ENCODE results near the gene BANP. TPM values are rescaled to one million over a fixed set of nuclear protein-coding genes. Genes with fewer than 3 reads are reported as not detected.
A peak's percentile ranks its signal among the peaks of the same experiment; 100 is the strongest.
"Not testable (repeated sequence)": the region's sequence is repeated elsewhere in the genome, so short reads cannot be mapped to it uniquely, and the experiment has no call there.

The BANP gene
- total RNA-seq, 5 donors from 2014 or later (not counting 1 experiment from before 2014, with no cell fraction given), result 57.1 to 81.9 (median 69.4) TPM

DNA sequence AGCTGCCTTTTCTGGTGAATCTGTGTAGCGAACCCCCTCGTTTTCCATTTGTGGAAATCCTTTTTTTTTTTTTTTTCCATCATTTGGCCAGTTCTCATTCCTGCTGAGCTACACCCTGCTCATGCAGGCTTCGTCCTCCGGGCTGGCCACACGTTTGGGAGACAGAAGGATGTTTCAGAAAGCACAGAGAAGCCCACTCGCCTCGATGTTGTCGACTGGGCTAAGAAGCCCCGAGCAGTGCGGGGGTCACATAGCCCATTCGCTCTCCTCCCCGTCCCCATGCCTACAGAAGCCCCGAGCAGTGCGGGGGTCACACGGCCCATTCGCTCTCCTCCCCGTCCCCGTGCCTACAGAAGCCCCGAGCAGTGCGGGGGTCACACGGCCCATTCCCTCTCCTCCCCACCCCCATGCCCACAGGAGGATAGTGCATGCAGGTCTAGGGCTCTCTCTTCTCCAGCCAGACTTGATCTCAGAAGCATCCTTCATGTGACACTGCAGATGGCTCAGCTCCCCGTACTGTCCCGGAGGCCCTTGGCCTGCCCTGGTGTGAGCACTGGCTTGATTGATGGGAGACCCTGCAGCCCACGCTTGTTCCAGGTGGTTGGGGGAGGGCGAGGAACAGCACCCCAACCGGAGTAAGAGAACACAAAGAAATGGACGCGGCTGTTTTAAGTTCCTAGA, 89.1 kb downstream of the BANP start:
- H3K4me3 ChIP-seq (ENCODE audit: control insufficient read depth in 1 of 2, extremely low read depth in 1 of 2, low read length in 1 of 2); H3K4me1 Mint-ChIP-seq; H3K27ac Mint-ChIP-seq; ATAC-seq (replicated peaks in 1 of 4); H3K9me3 ChIP-seq; DNase-seq; H3K27me3 ChIP-seq (replicated peaks in 1 of 2; ENCODE audit: control insufficient read depth in 2 of 2, extremely low read depth in 1 of 2, insufficient read depth in 2 of 2, low read length in 1 of 2); POLR2A ChIA-PET; CTCF ChIA-PET; H3K9me3 Mint-ChIP-seq; H3K4me3 Mint-ChIP-seq; H3K27me3 Mint-ChIP-seq; H3K4me1 ChIP-seq (ENCODE audit: control insufficient read depth in 1 of 2, extremely low read depth in 1 of 2, insufficient read depth in 2 of 2, low read length in 2 of 2); H3K27ac ChIP-seq (ENCODE audit: low read length): not testable (repeated sequence)
- 92% methylated on average over 19 of the region's 28 CpGs for WGBS (ENCODE audit: insufficient coverage)
- H3K36me3 ChIP-seq (ENCODE audit: control insufficient read depth in 2 of 2, extremely low read depth in 1 of 2, insufficient read depth in 1 of 2, low read length in 1 of 2), result peaks cover 3 to 18% of the 10 kb centered on the region in 2 donors
- peaks cover 40% of the 10 kb centered on the region for H3K36me3 Mint-ChIP-seq

DNA sequence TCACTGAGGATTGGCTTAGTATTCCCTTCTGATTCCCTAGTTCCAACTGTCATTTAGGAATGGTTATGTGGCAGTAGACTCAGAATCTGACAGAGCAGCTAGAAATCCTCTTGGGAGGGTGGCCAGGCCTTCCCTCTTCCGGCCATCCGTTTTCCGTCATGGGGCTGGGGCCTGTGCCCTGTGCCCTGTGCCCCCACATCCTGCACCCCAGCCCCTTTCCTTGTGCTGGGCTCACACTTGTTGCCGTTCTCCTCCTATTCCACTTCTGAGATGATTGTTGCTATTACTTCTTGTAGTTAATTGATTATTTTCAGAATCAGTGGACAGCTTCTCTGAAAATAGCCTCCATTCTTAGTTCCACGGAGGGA, 89.6 kb downstream of the BANP start:
- H3K27me3 ChIP-seq (replicated peaks in 1 of 2; ENCODE audit: control insufficient read depth in 2 of 2, extremely low read depth in 1 of 2, insufficient read depth in 2 of 2, low read length in 1 of 2); H3K4me1 ChIP-seq (ENCODE audit: control insufficient read depth in 1 of 2, extremely low read depth in 1 of 2, insufficient read depth in 2 of 2, low read length in 2 of 2); CTCF ChIA-PET; H3K4me3 ChIP-seq (ENCODE audit: control insufficient read depth in 1 of 2, extremely low read depth in 1 of 2, low read length in 1 of 2); DNase-seq; H3K4me1 Mint-ChIP-seq; H3K4me3 Mint-ChIP-seq; H3K9me3 ChIP-seq; ATAC-seq (replicated peaks in 1 of 4); H3K27ac Mint-ChIP-seq; POLR2A ChIA-PET; H3K9me3 Mint-ChIP-seq; H3K27ac ChIP-seq (ENCODE audit: low read length); H3K27me3 Mint-ChIP-seq: not testable (repeated sequence)
- H3K36me3 Mint-ChIP-seq, result peaks cover 36% of the 10 kb centered on the region
- no CpG with 5 or more reads among the region's 5 CpGs for WGBS (ENCODE audit: insufficient coverage)
- peaks cover 3 to 18% of the 10 kb centered on the region in 2 donors for H3K36me3 ChIP-seq (ENCODE audit: control insufficient read depth in 2 of 2, extremely low read depth in 1 of 2, insufficient read depth in 1 of 2, low read length in 1 of 2)

DNA sequence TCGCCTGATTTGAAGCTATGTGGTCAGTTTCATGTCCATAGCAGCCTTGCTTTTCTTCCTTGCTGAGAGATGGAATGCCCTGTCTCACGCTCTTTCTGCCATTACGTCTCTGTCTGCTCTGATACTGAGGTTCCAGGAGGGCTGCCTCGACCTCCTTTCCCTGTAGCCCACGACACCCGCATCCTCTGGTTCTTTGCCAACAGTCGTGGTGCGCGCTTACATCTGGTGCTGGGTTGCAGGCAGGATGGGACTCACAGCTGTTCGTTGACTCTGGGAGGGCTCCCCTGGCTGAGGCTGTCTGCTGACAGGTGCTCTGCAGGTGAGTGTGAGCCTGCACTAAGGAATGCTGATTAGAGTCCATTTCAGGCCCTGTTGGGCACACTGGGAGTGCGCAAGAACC, 90.3 kb downstream of the BANP start:
- CTCF ChIA-PET; H3K27ac ChIP-seq (ENCODE audit: low read length); POLR2A ChIA-PET; ATAC-seq (replicated peaks in 1 of 4); DNase-seq; H3K9me3 ChIP-seq; H3K4me3 Mint-ChIP-seq; H3K4me3 ChIP-seq (ENCODE audit: control insufficient read depth in 1 of 2, extremely low read depth in 1 of 2, low read length in 1 of 2); H3K27me3 ChIP-seq (replicated peaks in 1 of 2; ENCODE audit: control insufficient read depth in 2 of 2, extremely low read depth in 1 of 2, insufficient read depth in 2 of 2, low read length in 1 of 2); H3K9me3 Mint-ChIP-seq; H3K27me3 Mint-ChIP-seq; H3K4me1 ChIP-seq (ENCODE audit: control insufficient read depth in 1 of 2, extremely low read depth in 1 of 2, insufficient read depth in 2 of 2, low read length in 2 of 2): not testable (repeated sequence)
- peaks cover 7 to 17% of the 10 kb centered on the region in 2 donors for H3K36me3 ChIP-seq (ENCODE audit: control insufficient read depth in 2 of 2, extremely low read depth in 1 of 2, insufficient read depth in 1 of 2, low read length in 1 of 2)
- H3K4me1 Mint-ChIP-seq, result peaks cover 0 to 12% (median 0%) of the 10 kb centered on the region in 3 donors
- H3K36me3 Mint-ChIP-seq, result peaks cover 33% of the 10 kb centered on the region
- H3K27ac Mint-ChIP-seq, result peak overlapping the region in 1 of 2 donors; percentile 22
- WGBS (ENCODE audit: insufficient coverage), result 94% methylated on average over 10 of the region's 11 CpGs

DNA sequence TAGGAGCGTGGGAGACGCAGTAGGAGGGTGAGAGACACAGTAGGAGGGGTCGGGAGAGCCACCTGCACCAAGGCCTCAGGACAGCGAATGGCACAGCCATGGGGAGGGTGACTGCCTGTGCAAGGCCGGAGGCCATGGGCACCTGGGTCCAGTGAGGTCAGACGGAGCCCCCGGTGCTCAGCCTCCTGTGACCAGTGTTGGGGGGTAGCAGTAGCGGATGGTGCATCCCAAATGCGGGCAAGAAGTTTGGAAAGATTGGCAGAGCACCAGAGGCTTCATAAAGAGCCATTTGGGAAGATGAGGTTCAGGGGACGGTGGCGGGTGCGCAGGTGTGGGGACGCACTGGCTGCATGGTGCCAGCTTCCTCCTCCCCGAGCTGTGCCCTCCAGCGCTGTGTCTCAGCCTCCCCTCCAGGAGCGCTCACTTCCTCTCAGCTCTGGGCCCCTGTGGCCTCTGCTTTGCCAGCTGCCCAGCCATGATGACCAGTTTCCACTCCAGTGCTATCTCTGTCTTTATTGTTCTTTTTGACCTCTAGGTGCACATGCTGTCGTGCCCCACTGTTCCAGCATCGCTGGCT, 90.8 kb downstream of the BANP start:
- H3K27me3 Mint-ChIP-seq; H3K27me3 ChIP-seq (replicated peaks in 1 of 2; ENCODE audit: control insufficient read depth in 2 of 2, extremely low read depth in 1 of 2, insufficient read depth in 2 of 2, low read length in 1 of 2); H3K9me3 Mint-ChIP-seq; H3K4me3 ChIP-seq (ENCODE audit: control insufficient read depth in 1 of 2, extremely low read depth in 1 of 2, low read length in 1 of 2); H3K27ac ChIP-seq (ENCODE audit: low read length); POLR2A ChIA-PET; DNase-seq; ATAC-seq (replicated peaks in 1 of 4); H3K27ac Mint-ChIP-seq; H3K4me3 Mint-ChIP-seq; H3K4me1 ChIP-seq (ENCODE audit: control insufficient read depth in 1 of 2, extremely low read depth in 1 of 2, insufficient read depth in 2 of 2, low read length in 2 of 2); H3K9me3 ChIP-seq: not testable (repeated sequence)
- CTCF ChIA-PET, result interaction anchor here in 1 of 2 donors (0.6 kb wide), 1 partner anchor 101 kb away, joined by 5 read pairs; no protein-coding TSS in a partner anchor
- 90% methylated on average over 11 of the region's 18 CpGs for WGBS (ENCODE audit: insufficient coverage)
- peaks cover 0 to 12% (median 0%) of the 10 kb centered on the region in 3 donors for H3K4me1 Mint-ChIP-seq
- H3K36me3 Mint-ChIP-seq, result peaks cover 30% of the 10 kb centered on the region
- H3K36me3 ChIP-seq (ENCODE audit: control insufficient read depth in 2 of 2, extremely low read depth in 1 of 2, insufficient read depth in 1 of 2, low read length in 1 of 2), result peaks cover 7 to 17% of the 10 kb centered on the region in 2 donors

DNA sequence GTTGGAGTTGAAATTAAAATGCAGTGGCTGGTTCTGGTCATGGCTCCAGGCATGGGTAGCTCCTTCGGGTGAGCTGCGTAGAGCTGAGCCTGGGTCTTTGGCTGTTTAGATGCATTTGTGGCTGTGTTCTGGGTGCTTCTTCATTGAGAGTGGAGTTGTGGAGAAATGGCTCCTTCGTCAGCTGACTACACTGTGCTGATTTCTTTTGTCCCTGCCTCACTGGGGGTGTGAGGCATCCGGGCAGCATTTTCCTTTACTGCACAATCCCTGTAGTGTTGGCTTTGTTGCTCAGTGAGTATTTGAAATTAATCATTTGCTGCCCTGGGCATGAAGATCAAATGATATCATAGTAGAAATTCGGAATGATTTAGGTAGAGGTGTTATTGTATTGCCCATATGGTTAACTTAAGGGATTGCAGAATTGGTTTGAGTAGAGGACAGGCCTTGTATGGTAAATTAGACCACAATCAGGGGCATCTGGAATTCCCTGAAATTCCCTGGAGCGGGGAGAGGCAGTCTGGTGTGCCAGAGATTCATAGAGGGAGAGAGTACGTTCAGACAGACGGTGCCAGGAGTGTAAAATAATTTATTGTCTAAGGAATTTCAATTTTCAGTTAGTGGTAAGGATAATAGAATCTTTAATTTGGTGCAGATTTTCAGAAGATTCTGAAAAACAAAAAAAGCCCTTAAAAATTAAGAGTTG, 92.1 kb downstream of the BANP start:
- 97% methylated on average over 3 of the region's 8 CpGs for WGBS (ENCODE audit: insufficient coverage)
- H3K9me3 ChIP-seq; H3K27ac ChIP-seq (ENCODE audit: low read length); DNase-seq; H3K4me1 ChIP-seq (ENCODE audit: control insufficient read depth in 1 of 2, extremely low read depth in 1 of 2, insufficient read depth in 2 of 2, low read length in 2 of 2); H3K4me3 Mint-ChIP-seq; ATAC-seq (replicated peaks in 1 of 4); H3K27me3 Mint-ChIP-seq; H3K4me3 ChIP-seq (ENCODE audit: control insufficient read depth in 1 of 2, extremely low read depth in 1 of 2, low read length in 1 of 2); H3K9me3 Mint-ChIP-seq; POLR2A ChIA-PET; CTCF ChIA-PET; H3K27me3 ChIP-seq (replicated peaks in 1 of 2; ENCODE audit: control insufficient read depth in 2 of 2, extremely low read depth in 1 of 2, insufficient read depth in 2 of 2, low read length in 1 of 2): not testable (repeated sequence)
- peaks cover 0 to 15% (median 0%) of the 10 kb centered on the region in 3 donors for H3K4me1 Mint-ChIP-seq
- peaks cover 33% of the 10 kb centered on the region for H3K36me3 Mint-ChIP-seq
- peaks cover 7 to 25% of the 10 kb centered on the region in 2 donors for H3K36me3 ChIP-seq (ENCODE audit: control insufficient read depth in 2 of 2, extremely low read depth in 1 of 2, insufficient read depth in 1 of 2, low read length in 1 of 2)
- H3K27ac Mint-ChIP-seq, result peak overlapping the region in 1 of 2 donors; percentile 40

DNA sequence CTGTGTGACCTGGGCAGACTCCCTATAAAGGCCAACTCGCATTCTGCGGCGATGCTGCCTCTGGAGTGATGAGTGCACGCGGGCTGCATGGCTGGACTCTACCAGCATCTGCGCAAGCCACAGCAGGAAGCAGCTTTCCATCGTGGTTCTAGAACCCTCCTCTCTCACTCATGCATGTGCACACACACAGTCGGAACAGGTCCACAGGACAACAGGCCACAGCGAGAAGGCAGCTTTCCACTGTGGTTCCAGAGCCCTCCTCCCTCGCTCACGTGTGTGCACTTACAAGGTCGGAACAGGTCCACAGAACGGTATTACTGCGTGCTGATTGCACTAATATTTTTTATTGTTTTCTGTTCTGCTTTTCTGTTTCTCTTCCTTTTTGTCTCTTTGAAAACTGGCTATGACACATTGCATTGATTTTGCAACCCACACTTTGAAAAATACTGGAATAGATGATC, 92.9 kb downstream of the BANP start:
- H3K9me3 ChIP-seq; H3K9me3 Mint-ChIP-seq; POLR2A ChIA-PET; H3K27ac ChIP-seq (ENCODE audit: low read length); H3K27me3 ChIP-seq (replicated peaks in 1 of 2; ENCODE audit: control insufficient read depth in 2 of 2, extremely low read depth in 1 of 2, insufficient read depth in 2 of 2, low read length in 1 of 2); H3K27me3 Mint-ChIP-seq; H3K4me3 Mint-ChIP-seq; H3K4me3 ChIP-seq (ENCODE audit: control insufficient read depth in 1 of 2, extremely low read depth in 1 of 2, low read length in 1 of 2); H3K4me1 ChIP-seq (ENCODE audit: control insufficient read depth in 1 of 2, extremely low read depth in 1 of 2, insufficient read depth in 2 of 2, low read length in 2 of 2); ATAC-seq (replicated peaks in 1 of 4); H3K27ac Mint-ChIP-seq; CTCF ChIA-PET: not testable (repeated sequence)
- peaks cover 0 to 15% (median 0%) of the 10 kb centered on the region in 3 donors for H3K4me1 Mint-ChIP-seq
- peak in 2 of 35 experiments; percentile 4 to 37 for DNase-seq
- H3K36me3 ChIP-seq (ENCODE audit: control insufficient read depth in 2 of 2, extremely low read depth in 1 of 2, insufficient read depth in 1 of 2, low read length in 1 of 2), result peaks cover 4 to 32% of the 10 kb centered on the region in 2 donors
- H3K36me3 Mint-ChIP-seq, result peaks cover 38% of the 10 kb centered on the region
- WGBS (ENCODE audit: insufficient coverage), result 91% methylated on average over 9 of the region's 14 CpGs
